Stimulated activated CD8-positive, alpha-beta memory T cell treated with anti-CD3 and anti-CD28 coated beads, Interleukin-15, amount 100 ng/mL, for 4 hours (primary cell): ENCODE measurements around the gene MCEMP1.
A peak's percentile ranks its signal among the peaks of the same experiment; 100 is the strongest.

Experiments used
- DNase-seq, 2 donors: peaks; one replicate each; pipeline ENCODE4 v3.0.0-alpha.2; 2020; ENCODE audit warnings: low read depth in 2 of 2

MCEMP1 gene

DNA sequence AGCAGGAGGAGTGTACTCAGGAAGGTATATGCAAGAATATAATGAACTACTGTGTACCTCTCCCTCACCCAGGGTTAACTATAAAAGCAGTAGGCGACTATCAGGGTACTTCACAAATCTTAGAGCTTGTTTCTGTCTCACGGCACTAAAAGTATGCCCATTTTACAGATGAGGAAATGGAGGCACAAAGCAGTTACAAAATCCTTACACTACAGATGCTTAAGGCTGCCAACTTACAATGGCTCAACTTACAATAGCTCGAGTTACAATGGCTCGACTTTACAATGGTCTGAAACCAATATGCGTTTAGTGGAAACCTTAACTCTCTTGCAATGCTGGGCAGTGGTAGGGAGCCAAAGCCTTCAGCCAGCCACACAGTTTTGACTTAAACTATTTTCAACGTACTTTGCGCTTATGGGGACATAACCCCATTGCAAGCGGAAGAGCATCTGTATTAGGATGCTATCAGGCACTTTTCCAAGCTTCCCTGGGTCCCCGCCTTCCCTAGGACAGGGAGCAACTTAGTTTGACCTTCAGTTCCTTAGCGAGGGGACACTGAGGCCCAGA, 20.9 kb downstream of the MCEMP1 start:
- no peak for DNase-seq

DNA sequence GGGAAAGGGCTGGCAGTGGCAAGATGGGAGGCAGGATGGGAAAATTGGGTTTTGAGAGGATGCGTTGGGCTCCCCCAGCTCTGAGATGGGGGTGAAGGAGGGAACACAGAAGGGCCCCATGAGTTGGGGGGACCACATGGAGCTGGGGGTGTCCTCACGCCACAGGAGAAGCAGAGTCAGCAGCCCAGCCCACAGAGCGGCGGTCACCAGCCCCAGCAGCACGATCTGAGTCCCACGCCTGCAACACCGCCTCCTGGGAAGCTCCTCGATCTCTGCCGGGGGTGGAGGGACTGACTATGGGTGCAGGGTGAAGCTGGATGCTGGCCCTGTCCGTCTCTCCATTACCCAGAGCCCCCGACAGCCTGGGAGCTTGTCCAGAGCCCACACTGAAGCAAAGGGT, 21.7 kb downstream of the MCEMP1 start:
- no peak for DNase-seq

DNA sequence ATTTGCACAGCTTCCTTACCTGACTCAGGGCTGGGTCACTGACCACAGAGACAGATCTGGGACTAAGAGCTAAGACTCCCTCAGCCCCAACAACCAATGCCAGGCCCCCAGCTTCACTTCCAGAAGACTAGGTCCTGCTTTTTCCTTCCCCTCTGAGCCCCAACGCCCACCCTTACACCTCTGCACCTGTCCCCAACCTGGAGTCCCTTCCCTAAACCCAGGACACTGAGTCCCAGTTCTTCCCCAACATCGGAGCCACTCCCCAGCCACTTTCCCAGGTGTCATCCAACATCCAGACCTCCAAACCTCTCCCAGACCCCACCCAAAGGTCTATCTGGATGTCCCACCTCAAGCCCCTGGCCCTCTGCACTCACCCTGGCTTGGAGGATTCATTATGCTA, 22.1 kb downstream of the MCEMP1 start:
- no peak for DNase-seq

DNA sequence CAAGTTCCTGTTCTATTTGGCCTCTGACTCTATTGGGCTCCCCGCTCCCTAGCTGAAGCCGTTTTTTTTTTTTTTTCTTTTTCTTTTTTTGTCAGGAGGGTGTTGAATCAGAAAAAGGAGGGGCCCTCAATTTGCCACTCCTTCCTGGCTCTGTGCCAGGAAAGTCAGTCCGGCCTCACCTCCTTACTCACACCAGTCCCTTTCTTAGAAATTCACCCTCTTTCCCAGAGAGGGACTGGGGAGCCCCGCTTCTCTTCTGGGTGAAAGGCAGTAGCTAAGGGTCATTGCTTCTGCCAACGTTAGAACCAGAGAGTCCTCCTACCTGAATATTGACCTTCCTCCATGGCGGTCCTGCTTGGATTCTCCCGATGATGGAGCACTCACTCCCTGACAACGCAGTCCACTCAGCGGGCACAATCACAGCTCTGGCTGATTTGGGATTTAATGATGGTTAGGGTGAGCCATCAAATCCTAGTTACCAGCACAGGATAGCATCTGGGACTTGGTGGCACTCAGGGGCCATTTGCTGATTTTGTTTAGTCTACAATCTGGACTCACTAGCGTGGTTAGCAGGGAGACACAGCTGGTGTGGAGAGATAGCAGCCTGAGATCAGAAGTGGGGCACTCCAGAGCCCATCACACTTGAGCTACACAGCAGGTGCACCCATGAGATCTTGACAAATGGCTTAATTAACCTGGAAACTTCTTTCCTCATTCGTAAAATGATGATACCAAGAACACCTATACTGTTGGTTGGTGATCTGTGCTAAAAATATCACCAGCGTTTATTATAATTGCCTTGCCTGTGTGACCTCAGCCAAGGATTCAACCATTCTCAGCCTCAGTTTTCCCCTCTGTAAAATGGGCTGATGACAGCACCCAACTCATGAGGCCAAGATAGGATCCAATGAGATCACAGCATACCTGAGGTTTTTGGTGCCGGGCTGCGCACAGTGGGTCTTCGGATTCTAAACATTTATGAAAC, 22.8 kb downstream of the MCEMP1 start:
- DNase-seq: no peak

DNA sequence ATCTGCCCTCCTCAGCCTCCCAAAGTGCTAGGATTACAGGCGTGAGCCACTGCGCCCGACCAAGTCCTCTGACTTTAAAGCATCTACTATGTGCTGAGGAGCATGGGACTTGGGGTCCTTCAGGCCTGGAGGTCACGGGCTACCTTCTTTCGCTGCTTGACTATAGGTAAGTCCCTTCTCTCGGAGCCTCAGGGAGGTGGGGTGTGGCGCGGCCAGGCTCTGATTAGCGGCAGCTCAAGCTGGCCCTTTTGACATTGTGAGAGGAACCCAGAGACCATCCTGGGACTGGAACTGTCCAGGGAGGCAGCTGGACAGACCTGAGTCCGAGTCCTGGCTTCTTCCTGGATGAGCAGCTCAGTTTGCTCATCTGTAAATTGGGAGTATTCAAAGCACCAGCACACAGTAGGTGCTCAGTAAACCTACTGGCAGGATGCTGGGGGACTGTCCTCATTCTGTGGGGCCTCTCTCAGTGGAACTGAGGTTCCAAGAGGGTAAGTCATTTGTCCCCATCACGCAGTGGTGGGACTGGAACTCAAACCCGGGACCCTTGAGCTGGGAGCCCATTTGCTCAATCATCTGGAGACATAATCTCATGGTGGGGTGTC, 24.3 kb downstream of the MCEMP1 start:
- DNase-seq: no peak

DNA sequence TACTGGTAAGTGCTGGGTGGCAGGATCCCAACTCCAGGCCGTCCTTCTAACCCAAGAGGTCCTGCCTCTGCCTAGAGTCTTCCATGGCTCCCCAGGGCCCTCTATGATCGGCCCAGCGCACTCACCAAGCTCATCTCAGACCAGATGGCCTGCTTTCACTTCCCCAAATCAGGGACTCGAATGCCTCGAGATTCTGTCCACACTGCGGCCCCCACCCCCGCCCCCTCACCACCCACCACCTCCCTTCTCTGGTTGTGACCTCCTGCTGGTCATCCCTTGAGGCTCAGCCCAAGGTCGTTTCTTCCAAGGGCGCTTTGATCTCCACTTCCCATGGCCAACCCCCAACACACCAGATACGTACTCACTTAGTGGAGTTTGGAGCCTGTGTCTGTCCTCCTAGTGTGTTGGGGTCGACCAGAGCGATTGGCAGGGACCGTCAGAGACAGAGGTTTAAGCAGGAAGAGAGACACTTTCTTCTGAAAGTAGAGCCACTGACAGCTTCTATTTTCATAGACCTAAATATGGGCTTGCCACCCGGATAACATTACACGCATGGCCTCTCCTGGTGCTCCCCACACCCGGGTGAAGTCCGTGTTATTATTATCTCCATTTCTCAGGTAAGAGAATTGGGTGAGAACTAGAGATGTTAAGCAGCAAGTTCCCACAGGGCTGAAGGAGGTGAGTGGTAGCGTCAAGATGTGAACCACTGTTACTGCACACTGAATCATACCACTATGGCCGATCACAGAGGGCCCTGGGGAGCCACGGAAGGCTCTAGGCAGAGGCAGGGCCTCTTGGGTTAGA, 25.0 kb downstream of the MCEMP1 start, which contains the start of gene FCER2:
TSS of gene FCER2 (minus strand) at position 478 of the 804 bp plus-strand sequence. CDS start 2,371 bp downstream, outside the sequence.
- no peak for DNase-seq

DNA sequence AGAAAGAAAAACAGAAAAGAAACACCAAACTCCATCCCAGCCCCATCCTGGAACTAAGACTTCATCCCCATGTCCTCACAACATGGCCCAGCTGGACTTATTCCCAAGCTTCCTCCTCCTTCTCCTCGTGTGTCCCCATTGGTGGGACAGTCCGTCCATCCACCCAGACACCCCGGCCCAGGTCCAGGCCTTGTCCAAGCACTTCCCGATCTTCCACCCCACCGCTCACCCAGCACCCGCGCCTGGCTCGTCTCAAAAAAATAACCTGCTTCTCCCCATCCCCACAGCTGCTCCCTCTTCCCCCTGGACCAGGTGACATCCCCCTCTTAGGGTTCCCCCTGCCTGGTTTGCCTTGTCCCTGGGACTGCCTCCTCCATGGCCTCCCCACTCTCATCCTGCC, 26.4 kb downstream of the MCEMP1 start:
- DNase-seq: no peak

DNA sequence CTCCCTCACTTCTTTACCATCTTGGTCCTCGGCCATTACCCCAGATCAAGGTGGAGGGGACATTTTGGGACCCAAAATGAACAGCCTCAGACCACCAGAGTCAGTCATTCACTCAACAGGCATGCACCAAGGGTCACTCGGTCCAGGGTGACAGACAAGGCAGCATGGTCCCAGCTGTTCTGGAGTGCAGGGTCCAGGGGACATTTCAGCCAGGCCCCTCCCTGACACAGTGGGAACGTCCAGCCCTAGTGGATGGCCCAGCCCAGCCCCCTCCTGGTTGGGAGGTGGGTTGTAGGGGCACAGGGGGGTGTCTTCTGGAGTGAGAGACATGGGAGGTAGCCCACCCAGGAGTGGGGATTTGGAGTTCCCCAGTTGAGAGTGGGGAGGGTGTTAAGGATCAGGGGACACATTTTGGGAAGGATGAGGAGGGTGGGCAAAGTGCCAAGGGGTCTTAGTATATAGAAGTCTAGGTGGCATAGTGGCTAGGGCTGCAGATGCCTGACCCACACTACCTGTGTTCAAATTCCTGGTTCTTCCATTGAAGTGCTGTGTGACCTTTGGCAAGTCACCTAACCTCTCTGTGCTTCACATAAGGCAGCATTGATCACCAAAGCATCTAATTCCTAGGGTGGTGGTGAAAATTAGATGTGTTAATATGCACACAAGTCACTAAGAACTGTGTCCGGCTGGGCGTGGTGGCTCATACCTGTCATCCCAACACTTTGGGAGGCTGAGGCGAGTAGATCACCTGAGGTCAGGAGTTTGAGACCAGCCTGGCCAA, 27.6 kb downstream of the MCEMP1 start:
- no peak for DNase-seq

DNA sequence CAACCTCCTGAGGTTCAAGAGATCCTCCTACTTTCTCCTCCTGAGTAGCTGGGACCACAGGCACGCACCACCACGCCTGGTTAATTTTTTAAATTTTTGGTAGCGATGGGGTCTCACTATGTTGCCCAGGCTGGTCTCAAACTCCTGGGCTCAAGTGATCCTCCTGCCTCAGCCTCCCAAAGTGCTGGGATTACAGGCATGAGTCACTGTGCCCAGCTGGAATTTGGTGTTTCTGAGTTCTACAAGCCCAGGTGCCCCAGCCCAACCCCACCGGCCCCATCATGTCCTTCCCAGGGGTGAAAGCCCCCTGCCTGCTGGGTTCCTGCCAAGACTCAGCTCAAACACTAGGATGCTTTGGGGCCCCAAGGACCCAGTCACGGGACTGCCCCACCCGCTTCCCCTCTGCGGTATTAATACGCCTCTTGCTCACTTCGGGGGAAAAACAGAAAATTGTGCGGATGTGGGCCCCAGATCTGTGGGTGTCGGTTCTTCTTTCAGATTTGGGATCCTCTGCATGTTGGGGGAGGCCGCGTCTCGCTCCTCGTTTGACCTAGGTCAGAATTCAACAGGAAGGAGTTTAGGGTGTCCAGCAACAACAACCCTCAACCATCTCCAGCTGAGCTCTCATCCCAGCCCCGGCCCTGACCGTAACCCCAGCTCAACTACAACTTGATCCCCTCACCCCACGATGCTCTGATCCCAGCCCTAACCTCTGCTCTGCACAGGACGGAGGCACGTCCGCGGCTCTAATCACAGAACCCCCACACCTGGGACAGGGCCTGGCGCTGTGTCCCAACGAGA, 28.7 kb downstream of the MCEMP1 start:
- peak; percentile 38 to 62 for DNase-seq

DNA sequence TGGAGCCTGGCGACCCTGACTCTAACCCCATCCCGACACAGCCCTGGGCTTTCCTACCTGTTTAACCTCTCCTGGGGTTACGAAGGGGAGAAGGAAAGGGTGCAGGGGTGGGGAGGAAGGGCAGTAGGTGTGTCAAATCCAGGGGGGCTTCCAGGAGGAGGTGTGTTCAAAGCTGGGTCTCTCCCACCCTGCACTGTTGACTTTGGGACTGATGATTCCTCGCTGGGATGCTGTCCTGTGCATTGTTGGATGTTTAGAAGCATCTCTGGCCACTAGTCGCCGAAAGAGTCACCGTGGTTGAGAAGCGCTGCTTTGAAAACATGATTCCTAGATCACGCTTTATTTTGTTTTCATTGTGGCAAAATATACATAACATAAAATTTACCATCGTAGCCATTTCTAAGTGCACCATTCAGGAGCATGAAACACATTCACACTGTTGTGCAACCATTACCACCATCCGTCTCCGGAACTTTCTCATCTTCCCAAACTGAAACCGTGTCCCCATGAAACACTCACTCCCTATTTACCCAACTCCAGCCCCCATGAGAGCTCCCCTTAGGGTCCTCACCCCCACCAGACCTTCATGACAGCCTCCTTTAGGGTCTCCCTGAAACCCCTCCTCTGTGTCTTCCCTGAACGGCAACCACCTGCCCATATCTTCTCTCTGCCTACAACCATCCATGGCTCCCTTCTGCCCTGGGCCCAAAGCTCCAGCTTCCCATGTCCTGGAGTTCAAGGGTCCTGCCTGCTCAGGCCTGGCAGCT, 29.5 kb downstream of the MCEMP1 start:
- no peak for DNase-seq

DNA sequence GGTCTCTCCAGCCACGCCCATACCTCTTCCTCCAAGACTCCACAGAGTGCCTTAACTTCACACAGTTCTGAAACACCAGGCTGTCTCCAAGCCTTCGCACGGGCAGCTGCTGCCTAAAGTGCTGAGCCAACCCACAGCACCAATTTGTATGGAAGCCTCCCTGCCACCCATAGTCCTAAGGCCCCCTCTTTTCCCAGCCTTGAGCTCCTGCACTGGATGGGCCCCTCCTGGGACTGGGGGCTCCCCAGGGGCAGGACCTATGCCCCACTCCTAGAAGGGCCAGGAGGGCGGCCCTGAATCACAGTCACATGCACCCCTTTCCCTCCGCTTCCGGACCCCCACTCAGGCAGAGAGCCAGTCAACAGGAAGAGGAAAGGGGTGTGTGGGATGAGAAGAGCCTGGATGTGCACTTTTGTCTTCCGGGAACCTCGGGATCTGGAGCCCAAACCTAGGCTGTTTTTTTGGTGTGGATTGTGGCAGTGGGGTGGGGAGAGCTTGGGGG, 30.1 kb downstream of the MCEMP1 start:
- no peak for DNase-seq

DNA sequence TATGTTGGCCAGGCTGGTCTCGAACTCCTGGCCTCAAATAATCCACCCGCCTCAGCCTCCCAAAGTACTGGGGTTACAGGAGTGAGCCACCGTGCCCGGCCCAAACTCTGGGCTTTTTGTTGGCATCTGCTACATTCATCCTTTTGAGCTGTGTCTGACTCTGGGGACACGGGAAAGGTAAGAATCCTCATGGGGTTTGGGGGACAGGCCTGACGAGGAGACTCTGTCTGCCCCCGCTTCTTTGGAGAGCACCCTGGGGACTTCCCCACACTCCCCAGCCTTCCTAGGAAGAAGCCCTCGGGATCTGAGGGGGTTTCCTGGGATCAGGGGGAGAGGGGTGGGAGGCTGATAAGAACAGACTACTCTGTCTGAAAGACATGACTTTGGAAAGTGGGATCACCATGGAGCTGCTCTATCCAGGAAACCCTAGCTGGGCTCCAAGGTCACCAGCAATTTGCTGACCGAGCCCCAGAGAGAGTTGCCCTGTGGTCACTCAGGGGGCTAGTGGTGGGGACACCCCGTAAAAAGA, 33.1 kb downstream of the MCEMP1 start:
- DNase-seq: no peak

DNA sequence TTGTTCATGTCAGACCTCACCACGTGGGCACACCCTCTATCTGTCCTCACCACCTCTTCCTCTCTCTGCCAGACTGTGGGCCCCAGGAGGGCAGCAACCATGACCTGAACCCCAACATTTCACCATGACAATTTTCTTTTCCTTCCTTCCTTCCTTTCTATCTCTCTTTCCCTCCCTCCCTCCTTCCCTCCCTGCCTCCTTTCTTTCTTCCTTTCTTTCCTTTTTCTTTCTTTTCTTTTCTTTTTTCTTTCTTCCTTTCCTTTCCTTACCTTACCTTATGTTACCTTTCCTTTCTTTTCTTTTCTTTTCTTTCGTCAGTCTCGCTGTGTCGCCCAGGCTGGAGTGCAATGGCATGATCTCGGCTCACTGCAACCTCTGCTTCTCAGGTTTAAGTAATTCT, 33.7 kb downstream of the MCEMP1 start:
- no peak for DNase-seq

DNA sequence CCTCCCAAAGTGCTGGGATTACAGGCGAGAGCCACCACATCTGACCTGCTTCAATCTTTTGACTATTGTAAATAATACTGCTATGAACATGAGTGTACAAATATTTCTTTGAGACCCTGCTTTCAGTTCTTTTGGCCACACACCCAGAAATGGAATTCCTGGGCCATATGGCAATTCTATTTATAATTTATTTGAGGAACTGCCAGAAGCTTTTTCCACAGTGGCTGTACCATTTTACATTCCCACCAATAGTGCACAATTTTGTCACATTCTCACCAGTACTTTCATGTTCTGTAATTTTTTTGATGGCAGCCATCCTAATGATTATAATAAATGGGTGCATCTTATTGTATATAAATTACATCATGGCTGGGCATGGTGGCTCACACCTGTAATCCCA, 38.8 kb downstream of the MCEMP1 start:
- DNase-seq: no peak

DNA sequence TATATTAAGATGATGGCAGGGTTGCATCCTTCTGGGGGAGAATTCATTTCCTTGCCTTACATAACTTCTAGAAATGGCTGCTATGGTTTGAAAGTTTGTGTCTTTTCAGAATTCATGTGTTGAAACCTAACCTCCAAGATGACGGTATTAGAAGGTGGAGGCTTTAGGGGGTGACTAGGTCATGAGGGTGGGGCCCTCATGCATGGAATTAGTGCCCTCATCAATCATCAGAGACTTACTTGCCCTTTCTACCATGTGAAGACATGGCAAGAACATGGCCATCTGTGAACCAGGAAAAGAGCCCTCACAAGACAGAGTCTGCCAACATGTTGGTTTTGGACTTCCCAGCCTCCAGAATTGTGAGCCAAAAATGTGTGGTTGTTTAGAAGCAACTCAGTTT, 39.9 kb downstream of the MCEMP1 start:
- no peak for DNase-seq

DNA sequence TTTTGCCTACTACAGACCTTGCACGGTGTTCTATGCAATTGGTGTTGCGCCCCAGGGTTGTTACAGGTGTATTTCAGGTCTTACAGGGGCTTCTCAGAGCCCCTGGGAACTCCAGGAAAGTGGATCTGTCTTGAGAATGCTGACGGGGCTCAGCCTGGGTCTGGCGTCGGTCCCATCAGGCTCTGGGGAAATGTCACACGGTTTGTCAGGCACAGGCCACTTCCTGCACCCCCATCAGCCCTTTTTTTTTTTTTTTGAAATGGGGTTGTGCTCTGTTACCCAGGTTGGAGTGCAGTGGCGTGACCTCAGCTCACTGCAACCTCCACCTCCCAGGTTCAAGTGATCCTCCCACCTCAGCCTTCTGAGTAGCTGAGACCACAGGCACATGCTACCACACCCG, 41.8 kb downstream of the MCEMP1 start:
- DNase-seq: no peak

DNA sequence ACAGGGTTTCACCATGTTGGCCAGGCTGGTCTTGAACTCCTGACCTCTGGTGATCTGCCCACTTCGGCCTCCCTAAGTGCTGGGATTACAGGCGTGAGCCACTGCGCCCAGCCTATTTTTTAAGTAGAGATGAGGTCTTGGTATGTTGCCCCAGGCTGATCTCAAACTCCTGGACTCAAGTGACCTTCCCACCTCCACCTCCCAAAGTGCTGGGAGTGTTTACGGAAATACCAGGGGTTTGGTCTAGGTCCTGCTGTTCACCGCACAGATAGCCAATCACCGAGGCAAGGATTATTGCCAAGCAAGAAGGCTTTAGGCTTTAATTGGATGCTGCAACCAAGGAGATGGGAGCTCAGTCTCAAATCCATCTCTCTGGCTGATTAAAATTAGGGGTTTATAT, 43.5 kb downstream of the MCEMP1 start:
- DNase-seq: no peak

DNA sequence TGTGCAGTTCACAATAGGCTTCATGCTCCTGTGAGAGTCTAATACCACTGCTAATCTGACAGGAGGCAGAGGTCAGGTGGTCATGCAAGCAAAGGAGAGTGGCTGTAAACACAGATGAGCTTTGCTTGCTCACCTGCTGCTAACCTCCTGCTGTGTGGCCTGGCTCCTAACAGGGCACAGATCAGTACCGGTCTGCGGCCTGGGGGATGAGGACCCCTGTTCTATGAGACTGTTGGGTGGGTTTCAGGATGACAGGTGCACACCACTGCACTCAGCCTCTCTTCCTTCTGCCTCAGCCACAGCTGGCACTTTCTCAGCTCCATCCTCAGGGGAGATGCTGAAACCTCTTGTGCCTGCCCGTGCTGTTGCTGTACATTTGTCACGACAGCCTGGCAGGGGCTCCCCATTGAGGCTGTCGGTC, 45.4 kb downstream of the MCEMP1 start:
- no peak for DNase-seq

DNA sequence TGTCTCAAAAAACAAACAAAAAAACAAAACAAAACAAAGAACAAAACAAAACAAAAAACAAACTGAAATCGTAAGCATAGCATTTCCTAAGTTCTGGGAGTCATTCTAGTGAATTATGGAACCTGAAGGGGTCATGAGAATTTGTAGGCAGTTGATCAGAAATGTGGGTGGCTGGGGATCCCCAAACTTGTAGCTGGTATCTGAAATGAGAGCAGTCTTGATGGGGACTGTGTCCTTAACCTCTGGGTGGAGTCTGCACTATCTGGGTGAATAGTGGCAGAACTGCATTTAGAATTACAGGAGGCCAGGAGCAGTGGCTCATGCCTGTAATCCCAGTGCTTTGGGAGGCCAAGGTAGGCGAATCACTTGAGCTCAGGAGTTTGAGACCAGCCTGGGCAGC, 48.9 kb downstream of the MCEMP1 start:
- no peak for DNase-seq
